Karpas-422 (cell line): ENCODE data around the gene ATAD5. TPM values are rescaled to one million over a fixed set of nuclear protein-coding genes. Genes with fewer than 3 reads are reported as not detected.
"Not testable (repeated sequence)": the region's sequence is repeated elsewhere in the genome, so short reads cannot be mapped to it uniquely, and the experiment has no call there.

Experiments
- DNase-seq: peaks from one replicate; pipeline ENCODE4 v3.0.0-alpha.2; 2015
- H2AFZ ChIP-seq: fragments of 200-600 bp; sonication (generic); 2 replicates; pipeline ENCODE4 v1.6.1; 2014; ENCODE audit warnings: antibody characterized with exemption, low read length, mixed read lengths
- H3K27ac ChIP-seq: fragments of 200-600 bp; sonication (generic); 2 replicates; pipeline ENCODE4 v1.5.1; 2014; ENCODE audit warnings: mild to moderate bottlenecking, low read length, moderate library complexity
- H3K27me3 ChIP-seq: fragments of 200-600 bp; sonication (generic); 2 replicates; pipeline ENCODE4 v1.6.1; 2014; ENCODE audit warnings: low read length, mixed read lengths
- H3K36me3 ChIP-seq: fragments of 200-600 bp; sonication (generic); 2 replicates; pipeline ENCODE4 v1.6.1; 2014; ENCODE audit warnings: low read length, mixed read lengths; ENCODE audit not compliant: insufficient read depth
- H3K4me1 ChIP-seq: fragments of 200-600 bp; sonication (generic); 2 replicates; pipeline ENCODE4 v1.6.1; 2014; ENCODE audit warnings: mild to moderate bottlenecking, low read length, mixed read lengths
- H3K4me2 ChIP-seq: fragments of 200-600 bp; sonication (generic); 2 replicates; pipeline ENCODE4 v1.6.1; 2014; ENCODE audit warnings: low read length, low read depth, mild to moderate bottlenecking; ENCODE audit not compliant: poor library complexity, severe bottlenecking
- H3K4me3 ChIP-seq: fragments of 200-600 bp; sonication (generic); 2 replicates; pipeline ENCODE4 v1.5.1; 2014; ENCODE audit warnings: mild to moderate bottlenecking, antibody characterized with exemption, low read length, mixed read lengths
- H3K79me2 ChIP-seq: fragments of 200-600 bp; sonication (generic); 2 replicates; pipeline ENCODE4 v1.6.1; 2014; ENCODE audit warnings: mild to moderate bottlenecking, low read length, mixed read lengths
- H3K9ac ChIP-seq: fragments of 200-600 bp; sonication (generic); 2 replicates; pipeline ENCODE4 v1.6.0; 2014; ENCODE audit warnings: low read length
- H3K9me2 ChIP-seq: fragments of 200-600 bp; sonication (generic), shearing (Covaris generic); replicated peaks from 2 replicates; pipeline ENCODE4 v1.6.0; 2014; ENCODE audit warnings: mild to moderate bottlenecking, low read length, moderate library complexity; ENCODE audit not compliant: insufficient read depth
- H3K9me3 ChIP-seq: fragments of 300-700, 200-600 bp; sonication (generic); 2 replicates; pipeline ENCODE4 v1.6.1; 2014; ENCODE audit warnings: low read length, mixed read lengths
- H4K20me1 ChIP-seq: fragments of 200-600 bp; sonication (generic); 2 replicates; pipeline ENCODE4 v1.6.1; 2014; ENCODE audit warnings: mild to moderate bottlenecking, antibody characterized with exemption, low read length, low read depth; ENCODE audit not compliant: insufficient read depth
- total RNA-seq: library from RNA; depleted of rRNA; stranded (reverse); fragments of >200 nt; shearing (Covaris generic); gene quantifications from 2 replicates; pipeline ENCODE4 v1.2.3, GENCODE V29; 2014; ENCODE audit warnings: low replicate concordance

Gene ATAD5
- total RNA-seq, 1 experiment from 2014 or later, result 12.0 TPM

DNA sequence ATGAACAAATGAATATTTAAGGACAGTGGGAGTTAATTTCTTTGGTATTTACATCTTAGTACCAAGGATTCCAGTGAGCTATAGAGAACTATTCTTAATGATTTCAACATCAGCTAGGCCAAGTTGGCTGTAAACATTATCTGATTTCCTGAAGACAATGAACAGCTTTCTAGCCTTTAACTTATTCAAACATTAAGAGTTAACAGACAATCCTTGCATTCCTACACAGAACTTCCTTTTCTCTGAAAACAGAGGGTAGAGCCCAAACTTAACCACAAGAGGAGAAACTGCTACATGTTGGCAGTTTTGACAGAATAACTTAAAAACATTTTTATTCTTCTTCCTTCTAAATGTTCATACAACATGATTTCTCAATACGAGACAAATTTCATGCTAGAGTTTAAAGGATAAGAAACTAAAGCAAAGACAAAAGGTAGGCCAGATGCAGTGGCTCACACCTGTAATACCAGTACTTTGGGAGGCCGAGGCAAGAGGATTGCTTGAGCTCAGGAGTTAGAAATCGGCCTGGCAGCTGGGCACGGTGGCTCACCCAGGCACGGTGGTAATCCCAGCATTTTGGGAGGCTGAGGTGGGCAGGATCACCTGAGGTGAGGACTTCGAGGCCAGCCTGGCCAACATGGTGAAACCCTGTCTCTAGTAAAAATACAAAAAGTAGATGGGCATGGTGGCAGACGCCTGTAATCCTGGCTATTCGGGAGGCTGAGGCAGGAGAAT, 11.6 kb upstream of the ATAD5 start:
- DNase-seq, result no peak
- Histone ChIP-seq H4K20me1 (no peaks in the 10 kb centered on the region), H2AFZ (no peak overlapping the region), H3K9ac (no peak overlapping the region), H3K4me1 (peaks cover 40% of the 10 kb centered on the region), H3K36me3 (peaks cover 13% of the 10 kb centered on the region; the same call in 1 of the 2 replicates), H3K27me3 (no peaks in the 10 kb centered on the region), H3K79me2 (peaks cover 93% of the 10 kb centered on the region), H3K4me2 (no peak overlapping the region), H3K9me2 (no peaks in the 10 kb centered on the region), H3K4me3 (no peak overlapping the region), H3K9me3 (no peaks in the 10 kb centered on the region), H3K27ac (0 out of 2 replicates have a peak overlapping the region, but pooled peaks have one; percentile 20)

GRCh38 chr17:30821871-30822723, 9.7 kb upstream of the ATAD5 start:
- Histone ChIP-seq H4K20me1 (no peaks in the 10 kb centered on the region), H3K9me2 (no peaks in the 10 kb centered on the region), H3K27ac (peak overlapping the region; percentile 87), H3K36me3 (peaks cover 13% of the 10 kb centered on the region; the same call in 1 of the 2 replicates), H3K9me3 (no peaks in the 10 kb centered on the region), H3K79me2 (peaks cover 74% of the 10 kb centered on the region), H3K4me1 (peaks cover 47% of the 10 kb centered on the region), H3K9ac (peak overlapping the region; percentile 60), H3K4me3 (peak overlapping the region; percentile 99), H3K4me2 (peak overlapping the region; percentile 85), H3K27me3 (no peaks in the 10 kb centered on the region), H2AFZ (no peak overlapping the region)
- DNase-seq, result peak; percentile 47

GRCh38 chr17:30822919-30823318, 8.8 kb upstream of the ATAD5 start:
- not testable (repeated sequence) for H3K9me3 ChIP-seq, H3K27me3 ChIP-seq, H3K9me2 ChIP-seq, H2AFZ ChIP-seq, H4K20me1 ChIP-seq
- H3K4me2 ChIP-seq, result peak overlapping the region; percentile 85
- H3K36me3 ChIP-seq, result peaks cover 13% of the 10 kb centered on the region; the same call in 1 of the 2 replicates
- H3K4me1 ChIP-seq, result peaks cover 47% of the 10 kb centered on the region
- peak overlapping the region; percentile 60 for H3K9ac ChIP-seq
- peak overlapping the region; percentile 99 for H3K4me3 ChIP-seq
- H3K27ac ChIP-seq, result peak overlapping the region; percentile 87
- DNase-seq, result peak; percentile 83
- H3K79me2 ChIP-seq, result peaks cover 65% of the 10 kb centered on the region

- peak overlapping the region; percentile 87 for H3K27ac ChIP-seq
- no peaks in the 10 kb centered on the region for H3K9me3 ChIP-seq
- peak overlapping the region; percentile 85 for H3K4me2 ChIP-seq
- H3K4me1 ChIP-seq, result peaks cover 47% of the 10 kb centered on the region
- peaks cover 13% of the 10 kb centered on the region; the same call in 1 of the 2 replicates for H3K36me3 ChIP-seq
- peak overlapping the region; percentile 98 for H3K9ac ChIP-seq
- peaks cover 60% of the 10 kb centered on the region for H3K79me2 ChIP-seq
- H2AFZ ChIP-seq, result no peak overlapping the region
- no peaks in the 10 kb centered on the region for H3K9me2 ChIP-seq
- no peaks in the 10 kb centered on the region for H3K27me3 ChIP-seq
- peak; percentile 52 for DNase-seq
- no peaks in the 10 kb centered on the region for H4K20me1 ChIP-seq
- H3K4me3 ChIP-seq, result peak overlapping the region; percentile 99
These were observed 8.3 kb upstream of the ATAD5 start for GRCh38 chr17:30823421-30823820.

GRCh38 chr17:30824002-30824355, 7.8 kb upstream of the ATAD5 start:
- Histone ChIP-seq H3K4me1 (peaks cover 47% of the 10 kb centered on the region), H3K27me3 (no peaks in the 10 kb centered on the region), H3K9me2 (no peaks in the 10 kb centered on the region), H3K27ac (peak overlapping the region; percentile 87), H4K20me1 (no peaks in the 10 kb centered on the region), H3K79me2 (peaks cover 55% of the 10 kb centered on the region), H3K9ac (peak overlapping the region; percentile 98), H3K36me3 (peaks cover 11% of the 10 kb centered on the region; the same call in 1 of the 2 replicates), H2AFZ (peak overlapping the region; percentile 65; the same call in 1 of the 2 replicates), H3K4me3 (peak overlapping the region; percentile 99), H3K4me2 (peak overlapping the region; percentile 85), H3K9me3 (no peaks in the 10 kb centered on the region)
- DNase-seq, result peak; percentile 73

- Histone ChIP-seq H3K9me2 (no peaks in the 10 kb centered on the region), H3K79me2 (peaks cover 49% of the 10 kb centered on the region), H3K9me3 (no peaks in the 10 kb centered on the region), H3K4me1 (peaks cover 47% of the 10 kb centered on the region), H3K9ac (peak within 1 kb of the TSS; percentile 98), H3K27ac (peak within 1 kb of the TSS; percentile 87), H3K4me2 (peak within 1 kb of the TSS; percentile 85), H3K4me3 (peak within 1 kb of the TSS; percentile 99), H4K20me1 (no peaks in the 10 kb centered on the region), H3K36me3 (peaks cover 6% of the 10 kb centered on the region; the same call in 1 of the 2 replicates), H2AFZ (peak within 1 kb of the TSS; percentile 97; the same call in 1 of the 2 replicates), H3K27me3 (no peaks in the 10 kb centered on the region)
- peak; percentile 96 for DNase-seq
These were observed 7.2 kb upstream of the ATAD5 start, which contains the start of gene CRLF3 for GRCh38 chr17:30824356-30825145. TSS of gene CRLF3 (minus strand) at chr17:30824692. CDS start at chr17:30824651, 41 bp downstream.

DNA sequence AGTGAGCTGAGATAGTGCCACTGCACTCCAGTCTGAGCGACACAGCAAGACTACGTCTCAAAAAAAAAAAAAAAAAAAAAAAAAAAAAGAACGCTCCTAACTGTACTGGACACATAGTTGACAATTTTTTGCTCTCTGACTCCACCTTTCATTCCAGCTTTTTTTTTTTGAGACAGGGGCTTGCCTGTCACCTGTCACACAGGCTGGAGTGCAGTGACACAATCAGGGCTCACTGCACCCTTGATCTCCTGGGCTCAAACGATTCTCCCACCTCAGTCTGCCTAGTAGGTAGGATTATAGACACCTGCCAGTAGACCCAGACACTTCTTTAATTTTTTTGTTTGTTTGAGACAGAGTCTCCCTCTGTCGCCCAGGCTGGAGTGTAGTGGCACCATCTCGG, 4.7 kb upstream of the ATAD5 start:
- Histone ChIP-seq H3K9ac (no peak overlapping the region), H3K4me1 (peaks cover 31% of the 10 kb centered on the region), H3K9me2 (no peaks in the 10 kb centered on the region), H3K27ac (no peak overlapping the region), H4K20me1 (no peaks in the 10 kb centered on the region), H3K36me3 (no peaks in the 10 kb centered on the region), H3K4me3 (no peak overlapping the region), H3K27me3 (no peaks in the 10 kb centered on the region), H3K9me3 (no peaks in the 10 kb centered on the region), H3K79me2 (peaks cover 27% of the 10 kb centered on the region), H2AFZ (no peak overlapping the region), H3K4me2 (no peak overlapping the region)
- no peak for DNase-seq
